Activated T-cell treated with anti-CD3 and anti-CD28 coated beads for 4 hours (primary cell): ENCODE data around the gene RBM7.
A peak's percentile ranks its signal among the peaks of the same experiment; 100 is the strongest.

ENCODE experiments used
- DNase-seq: peaks from one replicate; pipeline ENCODE4 v3.0.0-alpha.2; 2020

The RBM7 gene, protein sequence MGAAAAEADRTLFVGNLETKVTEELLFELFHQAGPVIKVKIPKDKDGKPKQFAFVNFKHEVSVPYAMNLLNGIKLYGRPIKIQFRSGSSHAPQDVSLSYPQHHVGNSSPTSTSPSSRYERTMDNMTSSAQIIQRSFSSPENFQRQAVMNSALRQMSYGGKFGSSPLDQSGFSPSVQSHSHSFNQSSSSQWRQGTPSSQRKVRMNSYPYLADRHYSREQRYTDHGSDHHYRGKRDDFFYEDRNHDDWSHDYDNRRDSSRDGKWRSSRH

DNA sequence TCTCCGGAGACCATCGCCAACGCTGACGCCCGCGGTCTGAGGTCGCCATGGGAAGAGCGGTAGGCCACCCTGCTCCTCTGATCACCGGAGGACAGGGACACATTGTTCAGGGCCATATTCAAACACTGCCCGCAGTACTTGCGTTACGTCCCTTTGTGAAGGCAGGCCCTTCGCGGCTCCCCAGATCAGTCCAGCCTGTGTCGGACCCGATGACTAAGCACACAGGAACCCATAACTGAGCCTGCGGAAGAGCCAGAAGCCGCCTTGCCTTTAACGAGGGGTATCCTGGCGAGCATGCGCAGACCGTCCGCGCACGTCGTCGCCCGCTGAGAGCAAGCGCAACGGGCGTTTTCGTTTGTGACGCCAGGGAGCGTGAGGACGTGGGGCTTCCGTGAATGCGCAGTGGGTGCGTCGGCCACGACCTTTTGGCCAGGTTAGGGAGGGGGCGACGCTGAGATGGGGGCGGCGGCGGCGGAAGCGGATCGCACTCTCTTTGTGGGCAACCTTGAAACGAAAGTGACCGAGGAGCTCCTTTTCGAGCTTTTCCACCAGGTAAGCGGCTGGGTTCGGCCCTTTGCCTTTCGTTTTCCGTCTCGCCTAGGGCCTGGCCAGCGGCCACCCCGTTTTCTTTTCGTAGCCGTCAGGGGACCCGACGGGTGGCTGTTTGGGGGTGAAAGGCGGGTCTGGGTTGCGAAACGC lies at the start of gene RBM7, which contains the start of gene C11orf71:
Gene RBM7 (plus strand): TSS at position 451 of the 699 bp plus-strand sequence. CDS start 6 bp downstream, at position 457.
Gene C11orf71 (minus strand): TSS at position 296 of the 699 bp plus-strand sequence. CDS start 180 bp downstream, at position 116.
- DNase-seq, result peak; percentile 96

DNA sequence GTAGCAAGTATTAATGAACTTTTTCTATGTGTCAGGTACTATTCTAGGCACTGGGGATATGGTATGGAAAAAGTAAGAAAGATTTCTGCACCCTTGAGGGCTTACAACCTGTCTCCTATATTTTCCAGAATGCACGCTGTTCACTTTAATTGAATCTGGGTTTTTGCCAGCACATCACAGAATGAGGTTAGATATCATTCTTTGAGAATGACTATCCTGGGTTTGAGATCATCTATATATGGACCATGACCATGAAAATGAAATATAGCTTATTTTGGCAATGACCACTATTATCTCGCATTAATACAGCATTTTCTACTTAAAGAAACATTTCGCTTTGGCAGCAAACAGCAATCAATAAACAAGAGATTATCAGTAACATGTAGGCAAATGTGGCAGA lies 47.0 kb upstream of the RBM7 start:
- no peak for DNase-seq

DNA sequence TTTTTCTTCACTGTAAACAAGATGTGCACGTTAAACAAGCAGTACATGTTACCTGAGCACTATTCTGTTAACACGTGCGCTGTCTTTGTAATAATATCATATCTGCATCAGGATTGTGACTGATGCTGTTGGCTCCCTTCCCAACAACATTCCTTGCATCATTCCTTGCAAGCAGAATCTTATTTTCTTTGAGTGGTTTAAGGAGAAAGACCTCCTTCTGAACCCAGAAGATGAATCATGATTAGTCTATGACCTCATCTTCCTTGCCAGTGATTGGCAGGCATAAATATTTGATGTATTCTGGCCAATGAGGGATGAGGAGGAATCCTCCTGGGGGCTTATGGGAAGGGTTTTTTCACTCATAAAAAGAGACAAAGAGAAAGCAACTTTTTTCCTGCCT lies 46.4 kb upstream of the RBM7 start:
- no peak for DNase-seq

DNA sequence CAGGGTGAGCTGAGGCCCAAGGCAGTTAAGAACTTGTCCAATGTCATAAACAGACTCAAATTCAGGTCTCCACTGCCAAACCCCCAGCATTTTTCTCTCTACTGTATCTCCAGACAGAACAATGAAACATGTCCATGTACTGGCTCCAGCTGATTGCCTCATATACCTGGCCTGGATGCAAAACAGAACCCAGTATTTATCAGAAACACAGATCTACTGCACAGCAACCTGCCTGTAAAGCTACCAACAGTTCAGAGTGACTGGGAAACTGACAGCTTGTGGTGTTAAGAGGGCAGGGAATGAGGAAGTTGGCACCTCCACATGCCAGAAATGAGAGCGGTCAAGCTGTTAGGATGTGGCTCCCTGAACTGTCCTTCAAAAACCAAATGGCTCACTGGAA lies 41.8 kb upstream of the RBM7 start:
- no peak for DNase-seq

DNA sequence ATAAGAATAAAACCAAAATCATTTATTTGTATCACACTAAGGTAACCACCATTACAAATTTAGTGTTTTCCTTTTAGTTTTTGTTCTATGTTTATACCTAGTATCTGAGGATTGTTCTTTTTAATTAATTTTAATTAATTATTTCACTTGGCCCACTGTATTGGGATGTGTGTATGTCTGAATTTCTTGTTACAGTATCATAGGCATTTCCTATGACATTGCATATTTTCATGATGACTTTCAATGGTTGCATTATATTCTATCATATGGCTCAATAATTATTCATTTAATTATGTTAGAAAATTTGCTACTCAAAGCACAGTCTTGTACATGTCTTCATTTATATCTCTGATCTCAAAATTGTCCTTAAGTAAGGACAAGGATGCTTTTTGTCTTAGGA lies 41.1 kb upstream of the RBM7 start:
- DNase-seq, result no peak

DNA sequence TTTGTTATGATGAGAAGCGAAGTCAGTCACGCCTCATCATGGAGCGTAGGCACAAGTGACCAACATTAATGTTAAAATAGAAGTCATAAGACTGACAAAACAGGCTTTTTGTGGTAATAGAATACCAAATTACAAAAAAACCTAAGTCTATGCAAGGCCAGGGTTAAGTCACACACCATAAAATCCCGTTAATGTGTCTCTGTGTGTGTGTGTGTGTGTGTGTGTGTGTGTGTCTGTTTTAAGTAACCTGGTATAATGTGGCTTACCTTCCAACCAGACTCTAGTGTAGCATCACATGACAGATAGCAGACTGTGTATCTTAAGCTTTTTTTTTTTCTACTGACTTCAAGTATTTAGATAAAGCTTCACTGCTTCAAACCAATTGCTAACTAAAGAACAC lies 38.1 kb upstream of the RBM7 start:
- DNase-seq, result no peak

DNA sequence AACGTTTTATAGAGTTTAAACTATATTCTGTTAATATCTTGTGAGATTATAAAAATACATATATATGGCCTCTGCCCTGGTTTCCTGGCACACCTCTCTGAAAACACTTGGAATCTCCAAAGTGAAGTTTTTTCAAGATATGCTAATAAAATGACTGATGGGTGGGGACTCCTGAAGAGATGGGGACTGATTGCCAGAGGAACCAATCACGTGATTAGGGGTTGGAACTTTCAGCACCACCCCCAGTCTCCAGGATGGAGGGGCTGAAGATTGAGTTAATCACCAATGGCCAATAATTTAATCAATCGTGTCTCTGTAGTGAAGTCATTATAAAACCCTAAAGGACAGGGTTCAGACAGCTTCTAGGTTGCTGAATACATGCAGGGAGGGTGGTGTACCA lies 37.5 kb upstream of the RBM7 start:
- DNase-seq, result no peak

DNA sequence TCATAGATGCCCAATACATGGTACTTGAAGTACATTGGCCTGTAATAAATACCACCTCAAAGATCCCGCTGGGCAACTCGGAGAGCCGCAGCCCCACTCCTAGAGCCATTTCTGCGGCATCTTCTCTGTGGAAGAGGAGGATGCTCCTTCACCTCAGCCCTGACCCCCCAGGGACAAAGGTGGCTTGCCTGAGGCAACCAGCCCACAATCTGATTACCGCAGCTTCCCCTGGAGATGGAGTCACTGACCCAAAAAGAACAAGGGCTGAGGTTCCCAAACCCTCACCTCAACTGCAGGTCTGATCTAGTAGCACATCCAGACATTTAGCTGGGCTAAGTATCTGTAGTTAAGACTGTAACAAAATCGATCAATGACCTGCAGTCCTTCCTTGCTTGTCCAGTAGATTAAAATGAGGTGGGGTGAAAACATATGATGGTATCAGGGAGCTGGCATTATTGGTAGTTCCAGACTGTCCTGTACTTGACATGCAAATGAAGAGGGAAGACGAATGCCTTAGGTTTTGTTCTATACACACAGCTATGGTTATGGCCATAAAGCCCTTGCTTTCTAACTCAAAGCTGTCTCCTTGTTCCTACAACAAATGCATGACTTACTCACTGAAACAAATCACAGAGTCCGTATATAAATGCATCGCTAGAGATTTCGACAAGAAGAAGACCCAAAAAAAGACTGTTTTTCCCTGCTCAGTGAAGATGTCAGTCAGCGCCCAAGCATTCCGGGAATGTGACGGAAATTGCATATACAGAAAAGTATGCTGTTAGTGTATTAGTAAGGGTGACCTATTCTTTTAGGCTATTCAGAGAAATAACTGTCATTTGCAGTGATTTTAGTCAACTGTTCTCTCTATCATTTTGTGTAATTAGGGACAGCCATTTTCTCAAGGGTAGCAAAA lies 33.9 kb upstream of the RBM7 start:
- DNase-seq, result no peak

DNA sequence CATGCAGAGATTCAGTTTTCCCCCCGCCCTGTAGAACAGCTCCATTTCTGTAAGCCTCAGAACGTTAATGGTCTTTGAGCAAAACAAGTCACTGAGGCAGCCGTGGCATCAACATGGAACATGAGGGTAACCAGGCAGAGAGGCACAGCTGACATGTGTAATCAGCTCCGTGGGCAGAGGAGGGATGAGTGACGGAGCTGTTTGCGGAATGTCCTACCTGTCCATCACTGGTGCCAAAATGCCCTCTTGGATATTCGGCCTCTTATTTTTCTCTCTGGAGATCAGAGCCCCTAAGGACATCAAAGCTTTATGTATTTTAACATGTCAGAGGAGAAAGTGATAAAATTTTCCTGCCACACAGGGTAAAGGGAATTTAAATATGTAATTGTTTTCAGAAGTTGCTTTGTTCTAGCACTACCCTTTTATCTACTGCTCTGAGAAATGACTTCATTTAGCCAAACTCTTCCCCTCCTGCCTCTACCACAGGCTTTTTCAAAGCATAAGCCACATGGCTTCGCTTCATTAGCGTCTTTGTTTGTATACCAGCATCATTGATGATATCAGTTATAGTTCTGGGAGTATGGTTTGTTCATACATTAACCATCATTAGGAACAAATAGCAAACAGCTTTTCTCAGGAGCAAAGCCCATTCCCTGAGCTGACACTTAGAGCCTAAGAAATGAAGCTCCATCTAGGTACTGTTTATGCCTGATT lies 33.1 kb upstream of the RBM7 start:
- DNase-seq, result no peak

DNA sequence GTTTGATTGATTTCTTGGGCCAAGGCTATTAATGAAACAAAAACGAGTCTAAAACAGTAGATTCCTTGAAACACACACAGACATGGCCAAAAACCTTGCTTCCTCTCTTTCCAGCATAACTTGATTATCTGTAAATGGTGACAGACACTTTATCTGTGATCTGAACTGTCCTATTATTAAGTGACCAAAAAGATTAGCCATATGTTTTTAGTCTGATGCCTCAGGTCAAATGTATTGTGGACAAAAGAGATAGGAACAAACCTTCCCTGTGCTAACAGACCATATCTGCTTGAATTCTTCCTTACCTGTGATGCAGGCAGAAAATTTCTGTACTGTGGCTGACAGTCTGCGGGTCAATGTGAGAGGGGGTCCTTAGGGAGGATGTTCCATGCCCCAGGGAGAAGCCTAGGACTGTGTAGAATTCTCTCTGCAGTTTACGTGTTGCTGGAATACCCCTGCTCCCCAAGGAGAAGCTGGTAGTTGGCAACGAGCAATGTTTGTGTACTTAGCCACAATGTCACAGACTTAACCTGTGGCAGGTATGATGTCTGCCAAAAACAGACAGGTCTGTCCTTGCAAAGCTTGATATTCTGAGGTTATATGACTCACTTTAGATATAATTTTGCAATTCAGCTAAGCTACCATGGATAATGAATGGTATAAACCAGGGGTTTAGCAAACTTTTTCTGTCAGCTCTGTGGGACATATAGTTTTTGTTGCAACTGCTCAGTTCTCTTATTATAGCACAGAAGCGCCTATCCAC lies 31.4 kb upstream of the RBM7 start:
- no peak for DNase-seq

DNA sequence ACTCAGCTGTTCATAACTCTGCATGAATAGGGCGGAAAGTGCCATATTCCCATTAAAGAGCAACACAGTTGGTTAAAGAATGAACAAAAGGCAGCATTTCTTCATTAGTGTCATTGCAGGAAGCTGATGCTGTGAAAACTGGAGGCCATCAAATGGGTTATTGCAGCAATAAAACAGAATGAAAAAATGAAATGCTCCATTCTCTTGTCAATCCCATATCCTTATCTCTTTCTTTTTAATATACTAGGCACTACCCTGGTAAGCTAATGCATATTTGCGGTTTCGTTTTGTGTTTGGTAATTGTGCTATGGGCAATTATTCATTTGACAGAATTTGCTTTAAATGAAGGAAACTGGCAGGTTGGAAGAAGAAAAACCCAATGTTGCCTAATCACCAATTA lies 25.4 kb upstream of the RBM7 start:
- no peak for DNase-seq

DNA sequence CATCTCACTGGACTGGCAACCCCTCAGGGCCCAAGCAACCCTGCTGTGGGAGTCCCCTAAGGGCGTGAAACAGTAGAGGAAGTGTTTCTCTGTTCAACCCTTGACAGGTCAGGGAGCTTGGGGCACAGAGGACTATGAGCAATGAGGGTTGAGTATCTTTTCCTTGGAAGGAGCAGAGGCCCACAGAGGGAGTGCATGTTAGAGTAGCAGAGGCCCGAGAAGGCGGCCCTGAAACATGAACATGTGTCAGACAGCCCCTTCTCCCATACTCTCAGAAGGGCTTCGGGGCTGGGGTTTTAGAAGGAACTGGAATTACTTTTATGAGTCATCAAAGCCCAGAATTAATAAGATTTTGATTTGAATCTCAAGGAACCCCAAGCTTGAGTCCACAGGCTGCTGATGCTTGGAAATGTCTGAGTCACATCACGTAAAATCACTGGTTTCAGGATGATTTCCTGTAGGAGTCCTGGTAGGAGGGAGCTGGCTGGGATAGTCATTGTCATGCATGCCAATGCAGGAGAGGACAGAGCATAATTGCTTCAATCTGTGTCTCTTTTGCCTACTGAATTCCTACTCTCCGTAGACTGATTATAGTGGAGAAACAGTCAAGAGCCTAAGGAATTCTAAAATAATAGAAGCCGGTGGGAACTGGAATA lies 22.7 kb upstream of the RBM7 start:
- no peak for DNase-seq

DNA sequence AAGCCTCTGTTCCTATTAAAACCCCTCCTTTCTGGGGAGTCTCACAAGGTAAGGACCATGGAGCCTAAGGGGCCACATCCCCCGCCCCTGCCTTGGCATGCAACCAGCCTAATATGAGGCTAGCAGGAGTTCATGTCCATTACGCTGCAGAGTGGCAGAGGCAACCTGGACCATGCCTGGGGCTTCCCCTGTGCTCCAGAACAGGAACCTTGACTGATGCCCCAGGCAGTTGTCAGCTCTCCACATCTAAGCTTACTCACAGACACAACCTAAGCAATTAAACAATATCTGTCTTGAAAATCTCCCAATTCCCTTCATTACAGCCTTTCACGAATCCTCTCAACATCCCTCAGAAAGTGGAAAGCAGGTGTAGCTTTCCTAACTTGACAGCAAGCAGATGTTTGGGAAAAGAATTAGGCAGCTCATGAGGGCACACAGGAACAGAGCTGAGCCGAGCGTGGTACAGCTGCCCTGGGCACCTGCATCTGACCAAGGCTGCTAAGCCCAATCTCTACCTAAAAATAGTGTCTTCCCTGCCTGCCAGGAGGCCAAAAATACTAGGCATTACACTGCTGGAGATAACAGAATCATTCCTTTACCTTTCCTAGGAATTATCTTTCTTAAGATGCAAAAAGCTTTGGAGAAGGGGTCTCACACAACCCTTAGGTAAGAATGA lies 20.9 kb upstream of the RBM7 start:
- DNase-seq, result no peak

DNA sequence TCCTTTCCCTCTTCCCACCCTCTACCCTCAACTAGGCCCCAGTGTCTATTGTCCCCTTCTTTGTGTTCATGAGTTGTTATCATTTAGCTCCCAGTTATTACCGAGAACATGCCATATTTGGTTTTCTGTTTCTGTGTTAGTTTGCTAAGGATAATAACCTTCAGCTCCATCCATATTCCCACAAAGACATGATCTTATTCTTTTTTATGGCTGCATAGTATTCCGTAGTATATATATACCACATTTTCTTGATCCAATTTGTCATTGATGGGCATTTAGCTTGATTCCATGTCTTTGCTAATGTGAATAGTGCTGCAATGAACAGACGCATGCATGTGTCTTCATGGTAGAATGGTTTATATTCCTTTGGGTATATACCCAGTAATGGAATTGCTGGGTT lies 18.0 kb upstream of the RBM7 start:
- DNase-seq, result no peak

DNA sequence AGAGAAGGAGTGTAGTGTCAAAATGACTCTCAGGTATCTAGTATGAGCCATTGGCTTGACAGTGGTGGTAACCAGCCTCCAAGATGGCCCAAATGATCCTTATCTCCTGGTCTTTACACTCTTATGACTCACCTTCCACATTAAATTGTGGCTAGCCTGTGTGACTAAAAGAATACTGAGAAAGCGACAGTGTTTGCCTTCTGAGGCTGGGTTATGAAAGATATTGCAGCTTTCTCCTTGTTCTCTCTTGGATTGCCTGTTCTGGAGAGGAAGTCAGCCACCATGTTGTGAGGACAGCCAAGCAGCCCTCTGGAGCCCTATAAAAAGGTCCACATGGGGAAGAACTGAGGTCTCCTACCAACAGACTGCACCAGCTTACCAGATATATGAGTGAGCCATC lies 16.0 kb upstream of the RBM7 start:
- DNase-seq, result no peak

DNA sequence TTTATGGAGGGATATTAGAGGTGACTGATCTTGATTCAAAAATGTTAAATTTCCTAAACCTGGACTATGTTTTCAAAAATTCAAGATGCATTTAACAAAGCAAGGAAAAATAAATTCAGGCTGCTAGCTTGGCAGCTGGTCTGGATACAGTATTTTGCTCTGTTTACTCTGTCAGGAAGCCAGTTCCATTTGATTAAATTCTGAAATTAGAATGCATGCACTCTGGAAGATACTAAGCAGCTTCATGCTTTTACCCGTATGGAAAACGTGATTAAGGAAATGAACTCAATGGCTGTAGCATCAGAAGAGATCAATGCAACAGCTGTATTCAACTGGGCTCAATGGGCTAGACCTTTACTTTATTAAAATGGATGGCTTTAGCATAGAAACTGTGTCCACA lies 14.3 kb upstream of the RBM7 start:
- no peak for DNase-seq

DNA sequence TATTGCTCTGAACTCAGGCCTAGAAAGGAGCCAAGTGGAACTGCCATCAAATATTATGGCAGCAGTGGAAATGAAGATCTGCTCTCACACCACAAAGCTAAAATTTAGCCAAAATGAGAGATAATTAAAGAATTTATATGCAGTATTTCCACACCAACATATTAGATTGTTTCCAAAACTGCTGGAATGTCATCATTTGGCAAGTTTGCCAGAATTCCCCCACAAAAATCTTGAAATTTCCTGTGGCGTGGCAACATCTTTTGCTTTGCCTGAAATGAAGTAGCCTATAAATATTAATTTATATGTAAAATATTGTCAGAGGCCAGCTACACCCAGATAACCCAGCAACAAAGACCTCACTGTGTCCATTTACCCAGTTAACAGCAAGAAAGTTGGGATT lies 13.9 kb upstream of the RBM7 start:
- DNase-seq, result no peak

DNA sequence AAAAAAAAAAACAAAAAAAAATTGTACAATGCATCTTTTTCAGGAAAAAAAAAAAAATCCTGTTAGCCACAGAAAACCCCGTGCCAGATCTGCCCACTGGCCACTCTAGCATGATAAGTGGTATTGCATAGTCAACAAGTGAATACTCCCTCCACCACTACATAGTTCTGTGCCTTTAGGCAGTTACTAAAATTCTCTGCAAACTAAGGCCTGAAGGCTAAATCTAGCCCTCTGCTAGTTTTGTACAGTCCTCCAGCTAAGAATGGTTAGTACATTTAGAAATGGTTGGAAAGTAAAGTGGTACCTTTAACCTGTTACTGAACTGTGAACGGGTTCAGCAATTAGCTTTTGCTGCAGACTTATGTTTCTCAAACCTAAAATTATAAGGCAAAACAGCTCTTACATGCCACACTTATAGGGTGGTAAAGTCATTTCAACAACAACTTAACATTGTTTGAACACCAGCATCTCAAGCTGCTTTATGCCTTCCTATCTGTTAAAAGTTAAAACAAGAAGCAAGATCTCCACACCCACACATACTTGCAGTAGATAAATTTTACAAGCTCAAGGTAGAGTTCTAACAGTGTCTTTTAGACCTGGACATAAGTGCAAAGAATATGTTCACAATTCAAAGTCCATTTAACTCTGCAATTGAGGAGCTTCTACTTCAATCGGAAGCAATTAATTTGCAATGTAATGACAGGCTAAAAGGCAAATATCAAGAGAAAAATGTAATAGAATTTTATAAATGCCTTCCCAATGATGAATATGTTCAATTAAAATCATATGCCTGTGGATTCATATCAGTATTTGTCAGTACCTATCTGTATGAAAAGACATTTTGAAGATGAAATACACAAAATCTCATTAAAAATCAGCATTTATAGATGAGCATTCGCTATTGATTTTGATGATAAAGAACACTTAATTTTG lies 7.5 kb upstream of the RBM7 start:
- no peak for DNase-seq

DNA sequence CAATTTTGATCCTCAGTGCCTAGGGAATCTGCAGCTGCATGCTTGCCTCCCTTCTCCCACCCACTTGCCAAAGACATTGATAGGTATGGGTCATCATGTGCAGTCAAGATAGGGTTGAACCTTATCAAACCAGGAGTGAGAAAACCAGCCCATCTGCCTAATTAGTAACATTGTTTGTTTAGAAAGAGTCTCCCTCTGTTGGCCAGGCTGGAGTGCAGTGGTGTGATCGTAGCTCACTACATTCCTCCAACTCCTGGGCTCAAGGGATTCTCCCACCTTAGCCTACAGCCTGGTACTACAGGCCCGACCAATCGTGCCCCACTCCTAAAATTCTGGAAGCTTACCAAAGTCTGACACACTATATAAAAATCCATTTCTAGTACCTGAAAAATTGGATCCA lies 4.7 kb upstream of the RBM7 start:
- DNase-seq, result no peak

DNA sequence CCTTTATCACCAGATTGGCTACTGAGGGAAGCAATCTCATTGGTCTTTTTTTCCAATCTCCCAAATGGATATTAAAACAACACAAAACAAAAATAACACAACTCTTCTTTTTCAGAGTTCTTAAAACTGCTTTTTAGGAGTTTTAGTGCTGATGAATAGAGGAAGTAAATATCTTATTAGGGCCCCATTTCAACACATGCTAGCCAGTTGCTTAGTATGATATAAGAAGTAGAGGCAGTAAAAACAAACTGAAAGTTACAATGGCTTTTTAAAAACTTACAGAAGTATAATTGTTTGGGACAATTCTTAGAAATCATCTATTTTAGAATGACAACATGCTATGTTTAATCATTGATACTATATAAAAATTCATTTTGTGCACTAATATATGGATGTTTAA lies 3.5 kb upstream of the RBM7 start:
- no peak for DNase-seq
